OCI-LY1 (cell line): ENCODE data around the gene SMYD3.

Source experiments
- CTCF ChIP-seq: fragments of 200-600 bp; sonication (generic), shearing (Covaris generic); IDR thresholded peaks from 2 replicates; pipeline ENCODE4 v1.5.1; 2017; ENCODE audit warnings: mild to moderate bottlenecking, antibody characterized with exemption, low read length, moderate library complexity, mixed read lengths
- EZH2 ChIP-seq: fragments of 200-600 bp; sonication (generic), shearing (Covaris generic); IDR thresholded peaks from 2 replicates; pipeline ENCODE4 v1.8.0; 2017; ENCODE audit warnings: borderline replicate concordance, mixed run types, mild to moderate bottlenecking, antibody characterized with exemption, low read length, moderate library complexity, mixed read lengths

- TF ChIP-seq CTCF (no peak), EZH2 (no peak)
Observed at GRCh38 chr1:245840971-245841370, 666.1 kb downstream of the SMYD3 start.
